Stimulated activated CD8-positive, alpha-beta memory T cell treated with anti-CD3 and anti-CD28 coated beads, Interleukin-12 subunit alpha, Interleukin-12 subunit beta, amount 100 ng/mL, for 24 hours (primary cell): Measurements from ENCODE around the gene TMEM205.
"Not testable (repeated sequence)": the region's sequence is repeated elsewhere in the genome, so short reads cannot be mapped to it uniquely, and the experiment has no call there.

Source experiments
- DNase-seq: peaks from one replicate; pipeline ENCODE4 v3.0.0-alpha.2; 2020; ENCODE audit errors: extremely low read depth

The TMEM205 gene

GRCh38 chr19:11373166-11373884, 27.3 kb upstream of the TMEM205 start:
- no peak for DNase-seq

GRCh38 chr19:11370744-11371143, 24.7 kb upstream of the TMEM205 start:
- DNase-seq, result no peak

GRCh38 chr19:11367528-11367927, 21.5 kb upstream of the TMEM205 start:
- no peak for DNase-seq

DNA sequence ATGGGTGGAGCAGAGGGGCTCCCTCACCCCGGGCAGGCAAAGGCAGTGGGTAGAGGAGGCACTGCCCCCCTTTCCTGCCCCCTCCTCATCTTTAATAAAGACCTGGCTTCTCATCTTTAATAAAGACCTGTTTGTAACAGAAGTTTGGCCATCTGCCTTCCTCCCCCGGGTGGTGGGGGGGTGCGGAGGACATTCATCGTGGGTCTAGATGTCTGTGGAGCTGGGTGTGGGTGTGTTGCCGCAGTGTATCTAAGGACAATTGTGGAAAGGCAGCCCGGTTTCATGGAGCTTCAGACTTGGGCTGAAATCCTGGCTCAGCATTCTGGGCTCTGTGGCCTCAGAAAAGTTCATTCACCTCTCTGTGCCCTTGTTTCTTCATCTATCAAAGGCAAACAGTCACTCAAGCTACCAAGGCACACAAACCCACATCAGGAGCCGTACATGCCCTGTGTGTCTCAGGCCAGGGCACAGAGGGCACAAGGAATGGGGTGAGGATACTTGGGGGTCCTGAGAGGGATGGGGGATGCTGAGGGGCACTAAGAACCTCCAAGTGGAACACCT, 19.6 kb upstream of the TMEM205 start:
- no peak for DNase-seq

DNA sequence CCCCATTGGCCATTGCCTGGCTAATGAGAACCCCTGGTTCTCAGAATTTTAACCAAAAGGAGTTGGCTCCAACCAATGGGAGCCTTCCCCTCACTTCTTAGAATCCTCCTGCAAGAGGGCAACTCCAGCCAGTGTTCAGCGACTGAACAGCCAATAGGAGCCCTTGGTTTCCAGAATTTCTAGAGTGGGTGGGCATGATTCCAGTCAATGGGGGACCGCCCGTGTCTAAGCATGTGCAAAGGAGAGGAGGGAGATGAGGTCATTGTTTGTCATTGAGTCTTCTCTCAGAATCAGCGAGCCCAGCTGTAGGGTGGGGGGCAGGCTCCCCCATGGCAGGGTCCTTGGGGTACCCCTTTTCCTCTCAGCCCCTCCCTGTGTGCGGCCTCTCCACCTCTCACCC, 18.9 kb upstream of the TMEM205 start:
- DNase-seq, result no peak

DNA sequence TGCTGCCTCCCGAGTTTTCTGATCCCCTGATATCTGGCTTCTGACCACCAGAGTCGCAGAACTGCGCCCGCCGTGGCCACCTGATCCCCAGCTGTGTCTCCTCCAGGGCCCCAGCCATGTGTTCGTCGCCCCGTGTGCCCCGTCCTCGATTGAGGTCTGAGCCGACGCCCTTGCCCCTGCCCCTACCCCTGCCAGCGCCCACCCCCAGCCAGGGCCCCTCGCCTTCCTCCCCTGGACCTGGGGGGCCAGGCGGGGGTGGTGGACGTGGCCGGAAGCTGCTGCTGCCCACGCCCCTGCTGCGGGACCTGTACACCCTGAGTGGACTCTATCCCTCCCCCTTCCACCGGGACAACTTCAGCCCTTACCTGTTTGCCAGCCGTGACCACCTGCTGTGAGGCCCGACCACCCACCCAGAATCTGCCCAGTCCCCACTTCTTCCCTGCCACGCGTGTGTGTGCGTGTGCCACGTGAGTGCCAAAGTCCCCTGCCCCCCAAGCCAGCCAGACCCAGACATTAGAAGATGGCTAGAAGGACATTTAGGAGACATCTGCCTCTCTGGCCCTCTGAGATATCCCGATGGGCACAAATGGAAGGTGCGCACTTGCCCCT, 18.3 kb upstream of the TMEM205 start:
- no peak for DNase-seq

DNA sequence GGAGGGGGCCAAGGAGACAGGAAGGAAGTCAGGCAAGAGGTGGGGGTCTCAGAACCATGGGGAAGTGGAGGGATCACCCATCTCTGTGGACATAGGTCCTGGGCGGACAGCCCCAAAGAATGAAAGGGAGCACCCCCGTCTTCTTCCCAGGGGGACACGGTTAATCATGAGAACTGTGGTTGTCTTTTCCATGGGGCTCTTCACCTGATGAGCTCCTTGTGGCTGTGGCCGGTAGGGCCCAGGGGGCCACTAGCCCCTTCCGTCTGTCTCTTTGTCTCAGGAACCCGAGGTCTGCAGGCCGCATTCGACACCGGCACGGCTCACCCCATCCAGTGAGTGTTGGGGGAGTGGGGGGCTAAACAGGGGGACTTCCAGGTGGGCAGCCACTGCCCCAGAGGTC, 17.8 kb upstream of the TMEM205 start:
- no peak for DNase-seq

DNA sequence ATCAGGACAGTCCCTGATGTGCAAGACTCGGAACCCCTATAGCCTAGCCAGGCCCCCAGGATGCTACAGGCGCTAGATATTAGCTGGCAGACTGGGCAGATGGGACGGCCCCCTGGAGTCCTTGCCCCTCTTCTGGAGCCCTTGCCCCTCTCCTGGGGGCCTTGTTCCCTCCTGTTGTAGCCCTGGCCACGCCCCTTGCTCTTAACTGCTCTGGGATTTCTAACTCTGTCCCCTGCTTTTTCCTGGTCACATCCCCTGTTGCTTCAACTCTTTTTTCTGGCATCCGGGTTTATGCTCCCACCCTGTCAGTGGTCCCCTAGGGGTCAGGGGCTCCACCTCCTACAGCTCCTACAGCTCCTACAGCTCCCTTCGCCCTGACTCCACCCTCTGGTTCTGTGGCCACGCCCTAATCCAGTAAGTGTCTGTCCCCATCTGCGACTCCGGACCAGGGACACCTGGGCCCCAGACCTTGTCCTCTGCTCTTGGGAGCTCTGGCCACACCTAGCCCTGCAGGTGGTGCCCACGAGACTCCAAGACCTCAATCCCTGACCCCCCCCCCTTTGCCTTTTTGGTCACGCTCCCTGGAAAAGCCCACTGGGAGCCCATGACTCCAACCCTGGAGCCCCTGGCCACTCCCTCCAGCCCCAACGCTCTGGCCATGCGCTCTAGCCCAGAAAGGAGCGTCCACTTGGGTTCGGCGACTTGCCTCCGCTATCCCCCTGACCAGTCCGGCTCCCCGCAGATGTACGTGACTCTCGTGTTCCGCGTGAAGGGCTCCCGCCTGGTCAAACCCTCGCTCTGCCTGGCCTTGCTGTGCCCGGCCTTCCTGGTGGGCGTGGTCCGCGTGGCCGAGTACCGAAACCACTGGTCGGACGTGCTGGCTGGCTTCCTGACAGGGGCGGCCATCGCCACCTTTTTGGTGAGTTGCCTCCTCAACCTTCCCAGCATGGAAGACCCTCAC, 16.0 kb upstream of the TMEM205 start:
- no peak for DNase-seq

GRCh38 chr19:11361037-11361770, 15.1 kb upstream of the TMEM205 start:
- DNase-seq, result no peak

DNA sequence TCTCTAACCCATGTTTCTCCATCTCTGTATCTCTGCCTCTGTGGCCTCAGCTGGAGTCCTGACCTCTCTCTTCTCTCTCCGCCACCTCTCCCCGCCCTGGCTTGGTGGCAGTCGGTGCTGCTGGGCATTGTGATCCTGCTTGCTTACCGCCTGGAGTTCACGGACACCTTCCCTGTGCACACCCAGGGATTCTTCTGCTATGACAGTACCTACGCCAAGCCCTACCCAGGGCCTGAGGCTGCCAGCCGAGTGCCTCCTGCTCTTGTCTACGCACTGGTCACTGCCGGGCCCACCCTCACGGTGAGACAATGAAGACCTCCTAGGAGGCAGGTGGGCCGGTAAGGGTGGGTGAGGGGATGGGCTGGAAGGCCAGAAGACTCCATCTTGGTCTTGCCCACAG, 13.4 kb upstream of the TMEM205 start:
- no peak for DNase-seq

GRCh38 chr19:11356676-11357550, 10.8 kb upstream of the TMEM205 start:
- no peak for DNase-seq

DNA sequence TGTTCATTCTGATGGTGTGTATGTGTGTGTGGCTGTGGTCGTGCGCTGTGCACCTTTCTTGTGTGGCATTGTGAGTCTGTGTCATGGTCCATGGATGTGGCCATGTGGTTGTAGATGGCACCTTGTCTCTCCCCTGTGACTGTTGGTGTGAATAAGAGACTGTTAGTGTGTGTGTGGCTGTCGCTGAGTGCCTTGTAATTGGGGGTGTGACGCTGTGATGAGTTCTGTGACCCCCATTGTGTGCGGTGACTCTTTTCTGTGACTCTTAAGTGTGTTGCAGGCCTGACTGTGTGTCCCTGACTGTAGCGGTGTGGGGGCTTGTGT, 10.0 kb upstream of the TMEM205 start:
- DNase-seq, result no peak

- peak; percentile 58 for DNase-seq
These were observed 9.3 kb upstream of the TMEM205 start, which contains the start of gene PLPPR2 for GRCh38 chr19:11355160-11356073. TSS of gene PLPPR2 (plus strand) at chr19:11355432. CDS start at chr19:11357674, 2,242 bp downstream.

- not testable (repeated sequence) for DNase-seq
These were observed 8.0 kb upstream of the TMEM205 start for GRCh38 chr19:11354102-11354501.

- DNase-seq, result no peak
These were observed 3.1 kb upstream of the TMEM205 start for GRCh38 chr19:11349171-11349570.

- DNase-seq, result no peak
These were observed 1.5 kb upstream of the TMEM205 start for GRCh38 chr19:11347546-11348039.

DNA sequence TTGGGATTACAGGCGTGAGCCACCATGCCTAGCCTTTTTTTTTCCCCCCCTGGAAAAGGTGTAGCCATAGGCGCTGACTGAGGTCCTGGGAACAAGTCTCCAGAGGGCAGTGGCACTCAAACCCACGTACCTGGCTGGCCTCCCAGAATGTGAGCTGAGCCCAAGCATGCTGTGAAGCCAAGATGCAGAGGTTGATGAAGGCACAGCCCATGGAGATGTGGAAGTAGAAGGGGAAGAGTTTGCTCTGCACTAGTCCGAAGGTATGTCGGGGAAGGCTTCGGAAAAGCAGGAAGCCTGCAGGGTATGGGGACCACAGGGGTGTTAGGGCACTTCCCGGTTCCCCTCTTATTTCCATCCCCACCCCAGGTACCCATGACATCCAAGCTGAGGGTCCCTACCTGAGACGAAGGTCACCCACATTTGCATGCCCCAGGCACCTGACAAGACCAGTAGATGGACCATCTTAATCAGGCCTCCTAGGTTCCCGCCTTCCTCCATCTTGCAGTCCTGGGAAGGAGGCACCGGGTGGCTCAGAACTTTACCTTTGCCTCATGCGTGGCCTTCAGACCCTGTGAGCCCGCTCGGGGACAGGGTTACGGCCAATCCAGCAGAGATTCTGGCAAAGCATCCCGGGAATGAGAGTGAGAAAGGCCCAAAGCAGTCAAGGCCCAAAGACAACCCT, 805 bp downstream of the TMEM205 start:
- DNase-seq, result no peak

DNA sequence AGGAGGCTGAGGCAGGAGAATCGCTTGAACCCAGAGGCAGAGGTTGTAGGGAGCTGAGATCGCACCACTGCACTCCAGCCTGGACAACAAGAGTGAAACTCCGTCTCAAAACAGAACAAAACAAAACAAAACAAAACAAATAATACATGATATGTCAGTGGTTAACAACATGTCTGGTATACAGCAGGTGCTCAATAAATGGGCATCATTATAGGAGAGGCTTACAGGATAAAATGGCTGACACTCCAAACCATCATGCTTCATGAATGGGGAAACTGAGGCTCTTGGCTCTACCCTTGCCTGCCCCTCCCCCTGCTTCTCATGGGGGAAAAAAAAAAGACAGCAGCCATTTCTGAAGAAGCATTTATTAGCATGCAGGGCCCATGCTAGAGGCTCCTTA, 3.6 kb downstream of the TMEM205 start:
- no peak for DNase-seq

GRCh38 chr19:11340099-11340467, 6.0 kb downstream of the TMEM205 start:
- DNase-seq, result not testable (repeated sequence)
